GM23248 (cell line): ENCODE results near the gene LRP1.

ENCODE experiments used
- EZH2 ChIP-seq: fragments of 200-600 bp; sonication (generic); IDR thresholded peaks from 2 replicates; pipeline ENCODE4 v1.6.1; 2018; ENCODE audit warnings: antibody characterized with exemption, mild to moderate bottlenecking; ENCODE audit not compliant: insufficient read depth, poor library complexity, severe bottlenecking
- EZH2phosphoT487 ChIP-seq: fragments of 200-600 bp; sonication (generic); IDR thresholded peaks from 2 replicates; pipeline ENCODE4 v1.6.1; 2018; ENCODE audit warnings: antibody characterized with exemption, moderate library complexity, mild to moderate bottlenecking, low read depth; ENCODE audit not compliant: insufficient read depth

- TF ChIP-seq EZH2: no peak
- no peak for TF ChIP-seq EZH2phosphoT487
Observed at GRCh38 chr12:57204454-57204853, 76.2 kb downstream of the LRP1 start.
